Myocyte (in vitro differentiated cells): ENCODE results near the gene LDB3. TPM values are rescaled to one million over a fixed set of nuclear protein-coding genes. Genes with fewer than 3 reads are reported as not detected.
A peak's percentile ranks its signal among the peaks of the same experiment; 100 is the strongest.
"Not testable (repeated sequence)": the region's sequence is repeated elsewhere in the genome, so short reads cannot be mapped to it uniquely, and the experiment has no call there.

Experiments
- DNase-seq: peaks from one replicate; pipeline ENCODE4 v3.0.0-alpha.2; 2012; ENCODE audit warnings: low read depth
- total RNA-seq: library from RNA; depleted of rRNA; stranded (reverse); fragments of >200 nt; gene quantifications from 2 replicates; pipeline ENCODE4 v1.2.3, GENCODE V29; 2014

LDB3 gene
- total RNA-seq, 1 donor from 2014 or later, result 137 TPM

DNA sequence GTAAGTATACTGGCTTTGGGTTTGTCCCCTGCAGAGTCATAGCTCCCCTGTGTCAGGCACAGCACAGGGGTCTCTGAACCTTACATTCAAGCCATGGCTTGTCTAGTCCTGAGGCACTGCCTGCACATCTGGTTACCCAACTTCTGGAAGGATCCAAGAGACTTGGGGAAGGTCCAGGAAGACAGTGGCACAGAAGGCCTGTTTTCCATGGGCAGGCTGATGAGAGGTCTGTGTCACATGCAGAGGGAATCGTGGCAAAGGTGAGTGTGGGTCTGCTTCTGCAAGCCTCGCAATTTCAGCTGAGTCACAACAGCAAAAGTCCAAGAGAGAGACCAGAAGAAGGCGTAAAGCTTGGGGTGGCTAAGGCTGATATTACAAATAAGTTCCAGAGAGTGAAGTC is 59.7 kb downstream of the LDB3 start:
- DNase-seq, result no peak

DNA sequence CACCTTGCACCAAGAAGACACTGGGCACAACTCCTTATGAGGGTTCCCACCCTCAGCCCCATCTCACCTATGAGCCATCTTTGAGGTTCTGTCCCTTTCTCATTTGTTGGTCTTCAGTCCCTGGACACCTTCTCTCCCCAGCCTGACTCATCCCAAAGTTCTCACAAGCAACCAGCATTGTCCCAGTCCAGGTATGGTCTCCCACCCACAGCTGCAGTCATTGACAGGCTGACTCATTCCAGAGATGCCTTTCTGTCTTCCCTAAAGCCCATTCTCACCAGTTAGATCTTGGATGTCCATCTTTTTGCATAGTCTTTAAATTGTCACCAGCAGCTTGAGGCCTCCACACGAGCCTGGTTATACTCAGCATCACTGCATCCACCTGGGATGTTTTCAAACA is 61.4 kb downstream of the LDB3 start:
- DNase-seq, result no peak

DNA sequence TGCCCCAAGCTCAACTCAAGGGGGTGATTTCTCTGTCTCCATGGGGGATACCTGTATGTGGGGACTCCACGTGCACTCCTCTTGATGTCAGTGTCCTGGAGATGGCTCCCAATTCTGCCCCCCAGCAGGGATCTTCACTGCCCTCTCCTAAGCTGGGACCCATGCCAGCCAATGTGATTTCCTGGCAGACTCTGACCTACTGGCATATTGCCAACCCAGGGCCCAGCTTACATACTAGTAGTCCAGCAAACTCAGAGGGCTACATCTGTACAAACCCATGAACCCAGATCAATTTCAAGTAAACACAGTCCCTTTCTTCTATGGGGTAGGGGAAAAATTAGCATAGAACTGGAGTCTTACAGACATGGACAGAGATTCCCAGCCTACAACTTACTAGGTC is 61.9 kb downstream of the LDB3 start:
- DNase-seq, result peak; percentile 35

DNA sequence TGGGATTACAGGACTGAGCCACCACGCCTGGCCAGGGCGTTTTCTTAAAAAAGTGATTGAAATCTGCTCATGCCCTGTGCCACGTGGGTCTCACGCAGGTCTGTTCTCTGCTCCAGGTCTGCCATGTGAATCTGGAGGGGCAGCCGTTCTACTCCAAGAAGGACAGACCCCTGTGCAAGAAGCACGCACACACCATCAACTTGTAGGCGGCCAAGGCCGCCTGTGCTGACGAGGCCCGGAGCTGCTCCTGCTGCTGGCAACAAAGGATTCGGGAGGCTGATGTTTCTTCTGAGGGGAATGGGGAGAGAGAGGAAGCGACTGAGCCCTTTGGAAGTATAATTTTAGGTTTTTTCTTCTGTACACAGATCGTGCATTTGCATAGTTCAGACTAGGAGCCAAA is 64.5 kb downstream of the LDB3 start:
- DNase-seq, result peak; percentile 15

DNA sequence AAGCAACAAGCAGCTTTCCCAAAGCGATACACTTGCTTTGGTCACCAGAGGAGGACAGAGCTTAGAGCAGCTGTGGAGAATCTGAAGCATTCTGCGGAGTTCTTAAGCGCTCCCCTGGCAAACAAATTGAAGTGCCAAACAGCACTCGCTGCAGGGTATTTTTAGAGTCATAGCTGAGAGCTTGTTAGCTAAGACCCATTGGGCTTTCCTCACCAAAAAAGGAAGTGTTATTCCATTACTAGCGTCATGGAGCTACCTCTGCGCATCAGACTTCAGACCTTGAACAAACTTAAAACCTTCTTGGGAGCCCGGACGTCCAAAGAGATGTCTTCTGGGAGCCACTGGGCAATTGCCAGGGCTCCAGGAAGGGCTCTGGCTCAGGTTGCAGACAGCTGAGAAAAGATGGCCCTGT is 65.0 kb downstream of the LDB3 start:
- DNase-seq, result peak; percentile 89

DNA sequence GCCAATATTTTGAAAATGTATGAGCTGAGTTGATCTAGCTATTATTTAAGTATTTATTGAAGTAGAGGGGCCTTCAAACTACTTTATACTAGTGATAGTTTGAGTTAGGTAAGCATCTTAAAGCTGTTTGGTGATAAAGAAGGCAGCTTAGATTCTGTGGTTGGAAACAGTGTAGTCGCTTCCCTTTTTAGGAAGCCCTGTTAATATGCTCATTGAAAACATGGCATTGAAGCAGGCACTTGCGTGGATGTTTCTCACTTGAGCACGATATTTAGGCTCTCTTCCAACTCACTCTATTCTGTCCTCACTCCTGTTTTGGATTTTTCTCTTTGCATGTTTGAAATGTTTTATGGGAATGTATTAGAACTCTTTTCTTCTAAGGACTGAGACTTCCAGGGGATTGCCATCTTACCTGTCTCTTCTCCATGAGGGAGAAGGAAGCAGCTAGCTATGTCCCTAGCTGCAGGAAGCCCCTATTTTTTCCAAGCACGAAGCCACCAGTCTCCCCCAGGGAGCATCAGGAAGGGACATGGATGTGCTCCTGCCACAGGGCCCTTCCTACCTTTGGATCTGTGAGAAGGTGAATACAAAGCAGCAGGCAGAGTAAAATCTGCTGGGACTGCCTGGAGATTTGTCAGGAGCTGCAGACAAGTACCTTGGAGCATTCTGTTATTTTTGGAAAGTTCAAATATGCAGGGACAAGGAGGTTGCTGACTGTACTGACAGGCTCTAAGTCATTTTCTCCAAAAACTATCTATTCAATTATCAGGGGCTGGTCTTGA is 66.1 kb downstream of the LDB3 start:
- DNase-seq, result no peak

DNA sequence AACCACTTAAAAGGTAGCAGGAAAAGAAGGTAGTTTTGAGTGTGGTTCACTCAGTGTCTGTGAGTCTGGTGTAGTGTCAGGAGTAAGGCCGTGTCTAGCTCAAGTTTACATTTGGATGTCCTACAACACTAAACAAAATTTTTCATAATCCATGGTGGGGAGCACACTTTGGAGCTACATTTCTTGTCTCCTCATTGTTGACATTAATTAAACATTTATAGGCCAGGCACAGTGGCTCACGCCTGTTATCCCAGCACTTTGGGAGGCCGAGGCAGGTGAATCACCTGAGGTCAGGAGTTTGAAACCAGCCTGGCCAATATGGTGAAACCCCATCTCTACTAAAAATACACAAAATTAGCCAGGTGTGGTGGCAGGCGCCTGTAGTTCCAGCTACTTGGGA is 67.0 kb downstream of the LDB3 start:
- DNase-seq, result not testable (repeated sequence)

DNA sequence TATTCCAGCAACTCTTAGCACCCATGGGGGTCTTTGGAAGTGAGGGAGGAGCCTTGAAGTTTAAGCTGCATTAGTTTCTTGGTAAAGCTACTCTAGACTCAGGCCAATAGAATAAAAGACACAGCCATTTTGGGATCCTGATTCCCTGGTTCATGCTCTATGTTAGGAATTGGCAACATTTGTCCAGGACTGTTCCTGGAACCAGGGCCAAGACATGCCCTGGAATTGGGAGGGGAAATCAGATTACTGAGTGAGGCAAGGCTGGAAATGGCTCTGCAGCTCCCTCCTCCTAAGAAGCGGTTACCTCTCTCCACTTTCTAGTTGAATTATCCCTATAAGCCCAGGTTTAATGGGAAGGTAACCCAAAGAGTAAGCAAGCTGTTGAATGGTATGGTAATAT is 73.9 kb downstream of the LDB3 start:
- DNase-seq, result no peak

DNA sequence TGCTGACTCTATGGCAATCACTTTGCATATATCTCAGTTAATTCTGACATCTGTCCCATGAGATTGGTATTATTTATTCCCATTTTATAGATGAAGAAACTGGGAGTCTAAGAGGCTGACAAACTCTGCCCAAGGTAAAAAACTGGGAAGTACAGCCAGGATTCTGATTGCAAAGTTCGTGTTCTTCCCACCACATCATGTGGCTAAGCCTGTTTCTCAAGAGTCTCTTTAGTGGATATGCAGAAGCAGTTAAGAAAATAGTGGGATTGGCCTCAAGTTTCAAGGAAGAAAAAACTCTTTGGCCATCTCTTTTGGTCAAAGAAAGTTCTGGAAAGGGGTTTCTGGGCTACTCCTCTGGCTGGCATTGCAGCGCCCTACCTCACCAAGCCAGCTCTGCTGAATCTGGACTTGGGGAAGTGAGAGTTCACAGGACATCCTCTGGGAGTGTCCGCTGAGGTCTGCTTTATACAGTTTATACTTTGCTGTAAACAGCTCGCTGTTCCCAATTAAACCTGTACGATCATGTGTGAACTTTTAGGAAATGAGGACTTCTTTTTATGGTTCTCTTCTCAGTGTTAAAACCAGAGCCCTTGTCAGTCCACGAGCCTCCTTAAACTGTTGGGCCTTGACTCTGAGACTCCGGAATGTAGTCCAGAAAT is 75.9 kb downstream of the LDB3 start:
- no peak for DNase-seq

DNA sequence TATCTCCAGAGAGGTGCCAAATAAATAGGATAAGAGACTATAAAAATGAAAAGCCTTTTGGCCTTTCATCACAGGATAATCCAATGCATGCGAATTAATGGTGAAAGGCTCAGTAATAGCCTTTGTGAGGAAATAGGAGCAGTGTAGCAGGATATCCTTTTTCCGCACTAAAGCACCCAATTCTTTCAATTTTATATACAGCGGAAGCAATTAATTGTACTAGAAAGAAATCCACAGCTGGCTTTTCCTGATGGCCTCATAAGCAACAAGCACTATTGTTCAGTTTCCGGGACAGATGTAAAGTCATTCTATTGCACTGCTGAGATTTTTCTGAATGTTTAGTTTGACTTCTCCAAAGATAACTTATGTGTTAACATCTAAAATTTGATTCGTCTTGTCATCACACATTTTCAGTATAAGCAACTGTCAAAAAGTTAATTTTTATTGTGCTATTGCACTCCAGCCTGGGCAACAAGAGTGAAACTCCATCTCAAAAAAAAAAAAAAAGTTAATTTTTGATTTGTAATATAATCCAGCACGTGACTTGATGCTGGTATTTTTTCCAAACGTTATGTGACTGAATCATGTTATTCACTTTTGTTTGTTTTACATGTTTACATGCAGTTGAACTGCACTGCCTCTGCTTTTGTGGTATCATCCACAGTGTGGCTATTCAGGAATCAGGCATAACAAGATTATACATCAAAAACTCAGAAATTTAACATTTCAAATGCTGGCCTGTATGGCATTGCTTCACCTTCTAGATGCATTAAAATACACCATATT is 79.7 kb downstream of the LDB3 start:
- no peak for DNase-seq

DNA sequence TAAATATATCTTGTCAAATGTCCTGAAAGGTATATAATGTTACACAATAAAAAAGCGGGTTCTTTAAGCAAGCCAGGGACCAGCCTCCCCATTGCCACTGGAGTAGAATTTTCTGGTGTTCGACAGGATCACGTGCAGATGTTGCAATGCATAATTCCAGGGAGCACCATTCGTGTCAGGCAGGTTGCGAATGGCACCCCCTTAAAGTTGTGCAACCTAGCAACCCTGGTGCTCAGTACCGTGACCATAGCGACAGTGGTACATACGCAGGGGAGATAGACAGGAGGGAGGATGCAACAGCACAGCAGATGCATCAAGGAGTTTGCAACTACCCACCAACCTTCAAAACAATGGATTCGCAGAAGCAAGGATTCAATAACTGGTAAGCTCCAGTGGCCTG is 81.5 kb downstream of the LDB3 start:
- DNase-seq, result no peak

DNA sequence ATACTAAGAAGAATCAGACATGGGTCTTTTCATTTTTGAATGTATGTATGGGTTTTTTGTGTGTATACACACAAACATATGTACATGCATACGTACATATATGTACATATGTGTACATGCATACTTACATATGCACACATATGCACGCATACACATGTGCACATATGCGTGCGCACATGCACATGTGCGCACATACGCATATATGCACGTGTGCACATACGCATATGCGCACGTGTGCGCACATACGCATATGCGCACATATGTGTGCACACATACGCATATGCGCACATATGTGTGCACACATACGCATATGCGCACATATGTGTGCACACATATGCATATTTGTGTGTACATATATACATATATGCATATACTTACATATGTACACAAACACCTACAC is 83.2 kb downstream of the LDB3 start:
- no peak for DNase-seq

DNA sequence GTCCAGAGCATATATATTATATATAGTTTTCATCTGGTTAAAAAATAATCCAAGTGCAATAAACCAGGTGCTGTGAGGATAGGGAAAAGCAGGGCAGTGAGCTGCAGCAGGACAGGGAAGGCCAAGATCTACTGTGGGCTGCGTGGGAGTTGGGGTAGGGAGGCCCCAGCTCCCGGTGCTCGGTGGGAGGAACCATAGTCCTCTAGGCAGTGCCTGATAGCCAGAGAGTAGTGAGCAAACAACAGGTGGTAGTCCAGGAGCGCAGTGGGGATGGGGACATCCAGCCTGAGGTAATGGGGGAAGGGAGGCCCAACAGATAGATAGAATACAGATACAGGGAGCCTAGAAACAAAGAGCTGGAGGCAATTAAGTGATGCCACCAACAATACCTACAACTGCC is 84.0 kb downstream of the LDB3 start:
- no peak for DNase-seq

DNA sequence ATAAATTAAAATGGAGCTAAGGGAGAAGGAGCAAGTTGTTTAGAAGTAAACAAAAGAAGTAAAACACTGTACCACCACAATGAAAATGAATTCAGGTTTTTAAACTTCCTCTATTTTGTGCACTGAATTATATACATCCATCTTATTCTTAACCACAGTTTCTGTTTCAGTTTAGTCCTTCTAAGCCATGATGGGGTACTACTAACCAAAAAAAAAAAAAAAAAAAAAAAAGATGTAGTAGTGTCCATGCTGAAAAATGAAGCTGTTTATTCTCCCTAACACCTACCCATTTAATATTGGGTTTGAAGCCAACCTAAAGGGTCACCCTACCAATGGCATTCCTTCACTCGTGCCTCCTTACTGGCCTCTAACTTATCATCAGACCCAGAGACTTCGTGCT is 84.7 kb downstream of the LDB3 start:
- DNase-seq, result no peak

DNA sequence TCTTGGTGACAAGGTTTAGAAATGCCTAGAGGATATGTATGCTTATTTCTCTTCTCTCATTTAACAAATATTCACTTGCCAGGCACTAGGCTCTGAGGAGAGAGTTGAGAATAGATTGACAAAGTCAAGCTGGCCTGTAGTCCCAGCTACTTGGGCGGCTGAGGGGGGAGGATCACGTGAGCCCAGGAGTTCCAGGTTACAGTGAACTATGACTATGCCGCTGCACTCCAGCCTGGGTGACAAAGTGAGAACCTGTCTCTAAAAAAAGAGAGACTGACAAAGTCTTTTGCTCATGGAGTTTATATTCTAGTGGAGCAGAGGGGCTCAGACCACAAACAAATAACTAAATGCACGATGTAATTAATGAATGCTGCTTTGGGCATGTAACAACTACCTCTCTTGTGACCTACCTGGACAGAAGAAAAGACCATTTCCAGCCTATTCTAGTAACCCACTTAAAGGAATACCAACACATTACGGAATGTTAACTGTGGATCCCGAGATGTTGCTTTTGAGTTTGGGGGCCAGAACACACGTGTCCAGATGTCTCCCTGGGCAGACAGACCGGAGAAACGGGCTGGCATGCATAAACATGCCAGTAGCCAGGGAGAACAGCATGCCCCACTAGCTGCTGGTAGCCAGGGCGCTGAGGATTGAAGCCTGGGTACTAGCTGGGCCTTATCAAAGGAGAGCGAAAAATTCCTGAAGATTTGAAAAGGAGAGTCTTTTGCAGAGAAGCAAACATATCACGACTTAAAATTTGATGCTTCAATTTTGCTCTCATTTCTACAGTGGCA is 85.5 kb downstream of the LDB3 start:
- DNase-seq, result no peak

DNA sequence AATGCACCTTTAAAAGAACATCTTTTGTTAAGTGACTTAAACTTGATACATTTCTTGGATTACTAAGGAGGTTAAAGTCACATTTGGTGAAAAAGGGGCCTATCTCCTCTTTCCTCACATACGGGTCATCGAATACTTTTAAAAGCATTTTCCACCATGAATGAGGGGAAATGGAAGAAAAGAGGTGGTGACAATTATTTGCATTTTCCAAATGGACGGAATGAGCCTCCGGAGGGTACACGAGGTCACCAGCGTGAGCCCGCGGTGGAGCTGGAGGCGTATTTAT is 87.1 kb downstream of the LDB3 start:
- no peak for DNase-seq

DNA sequence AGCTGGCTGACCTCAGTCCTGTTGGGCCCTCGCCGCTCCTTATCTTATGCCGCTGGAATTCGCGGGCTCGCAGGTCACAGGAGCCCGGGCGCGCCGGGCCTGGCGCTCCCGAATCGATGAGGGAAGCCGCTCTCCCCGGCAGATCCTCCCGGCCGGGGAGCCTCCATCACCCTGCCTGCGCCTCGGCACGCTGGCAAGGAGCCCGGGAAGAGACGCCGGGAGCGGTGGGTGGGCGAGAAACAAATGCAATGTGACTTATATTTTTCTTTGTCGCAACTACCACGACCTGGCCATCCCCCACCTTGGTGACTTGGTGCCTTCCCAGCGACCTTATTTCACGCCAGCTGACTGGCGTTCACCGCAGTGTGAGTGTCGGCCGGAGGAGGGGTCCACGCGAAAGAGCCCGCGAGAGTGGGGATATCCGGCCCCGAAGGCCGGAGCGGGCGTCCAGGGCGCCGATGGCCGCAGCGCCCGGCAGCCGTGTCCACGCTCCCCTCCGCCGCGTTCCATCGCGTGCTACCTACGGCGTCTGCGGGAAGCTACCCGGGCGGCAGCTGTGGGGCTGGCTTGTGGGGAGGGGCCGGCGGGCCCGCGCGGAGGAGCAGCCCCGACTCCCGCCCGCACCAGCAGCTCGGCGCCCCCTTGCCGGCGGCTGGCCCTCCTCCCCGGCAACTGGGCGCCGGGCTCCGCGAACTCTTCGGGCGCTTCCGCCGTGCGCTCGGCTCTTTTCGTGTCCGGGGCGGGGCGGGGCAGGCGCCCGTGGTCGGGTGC is 87.6 kb downstream of the LDB3 start:
- peak; percentile 95 for DNase-seq

DNA sequence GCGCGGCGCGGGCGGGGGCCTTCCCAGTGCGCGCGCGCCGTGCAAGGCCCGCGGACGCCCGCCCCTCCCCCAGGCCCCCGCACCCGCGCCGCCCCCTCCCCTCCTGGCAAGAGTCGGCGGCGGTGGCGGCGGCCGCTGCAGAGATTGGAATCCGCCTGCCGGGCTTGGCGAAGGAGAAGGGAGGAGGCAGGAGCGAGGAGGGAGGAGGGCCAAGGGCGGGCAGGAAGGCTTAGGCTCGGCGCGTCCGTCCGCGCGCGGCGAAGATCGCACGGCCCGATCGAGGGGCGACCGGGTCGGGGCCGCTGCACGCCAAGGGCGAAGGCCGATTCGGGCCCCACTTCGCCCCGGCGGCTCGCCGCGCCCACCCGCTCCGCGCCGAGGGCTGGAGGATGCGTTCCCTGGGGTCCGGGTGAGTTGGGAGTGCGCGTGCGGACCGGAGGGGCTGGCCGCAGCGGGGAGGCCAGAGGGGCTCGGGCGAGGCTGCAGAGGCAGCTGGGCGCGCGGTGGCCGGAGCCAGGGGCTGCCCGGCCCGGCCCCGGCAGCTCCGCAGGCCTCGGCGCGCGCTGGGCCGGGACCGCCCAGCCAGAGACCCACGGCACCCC is 88.3 kb downstream of the LDB3 start, which contains the start of gene BMPR1A:
Gene BMPR1A (plus strand): TSS at position 109 of the 602 bp plus-strand sequence. CDS start 119,400 bp downstream, outside the sequence.
- DNase-seq, result peak; percentile 59

DNA sequence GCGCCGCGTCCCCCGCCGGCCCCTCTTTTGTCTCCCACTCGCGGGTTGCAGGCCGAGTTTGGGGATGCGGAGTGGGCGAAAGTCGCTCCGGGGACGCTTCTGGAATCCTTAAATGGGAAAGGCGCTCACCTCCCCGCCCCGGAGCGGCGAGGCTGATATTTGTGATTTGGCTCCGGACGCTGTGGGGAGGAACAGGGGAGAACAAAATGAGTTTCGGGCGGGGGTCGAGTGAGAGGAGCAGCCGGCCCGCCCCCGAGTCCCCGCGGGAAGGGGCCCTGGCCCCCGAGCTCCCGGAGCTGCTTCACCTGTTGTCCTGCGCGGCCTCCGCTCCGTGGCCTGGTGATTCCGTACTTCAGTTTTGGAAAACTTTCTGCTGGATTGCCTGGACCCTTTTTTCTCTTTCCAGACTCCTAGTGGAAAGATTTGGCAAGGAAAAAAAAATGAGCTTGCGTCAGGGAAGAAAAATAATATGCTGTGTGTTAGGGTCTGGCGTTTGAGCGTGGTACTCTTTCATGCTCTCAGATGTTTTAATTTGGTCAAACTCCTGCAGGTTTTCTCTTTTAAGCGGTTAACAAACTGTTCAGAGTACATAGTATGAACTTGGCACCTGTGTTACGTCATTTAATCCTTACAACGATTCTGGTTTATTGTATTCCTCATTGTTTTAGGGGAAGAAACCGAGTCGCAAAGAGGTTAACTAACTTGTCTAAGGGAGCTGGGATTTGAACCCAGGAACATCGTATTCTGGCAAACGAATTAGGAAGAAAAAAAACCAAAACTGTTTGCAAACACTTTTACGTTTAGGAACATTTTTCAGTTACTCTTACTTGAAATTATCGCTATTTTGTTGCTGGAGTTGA is 89.0 kb downstream of the LDB3 start:
- peak; percentile 69 for DNase-seq
